WTC11 (cell line): Measurements from ENCODE around the gene HCRTR1. TPM values are rescaled to one million over a fixed set of nuclear protein-coding genes. Genes with fewer than 3 reads are reported as not detected.

Experiments
- ATAC-seq: fragments of 200-7000 bp; cut with Tn5 transposase; 2 replicates; pipeline ENCODE4 v1.10.0; 2021; ENCODE audit warnings: mild to moderate bottlenecking, moderate library complexity
- CTCF ChIA-PET: fragments of 300-600 bp; sonication (Branson Sonifier 250); formaldehyde crosslinking; loops from one replicate; lab custom pipeline; 2021; ENCODE audit warnings: antibody characterized with exemption; lab: Charles Lee
- POLR2A ChIA-PET: fragments of 350-600 bp; sonication (Branson Sonifier 250); formaldehyde crosslinking; loops from one replicate; lab custom pipeline; 2021; ENCODE audit warnings: antibody characterized with exemption; lab: Charles Lee
- DNase-seq: peaks from one replicate; pipeline ENCODE4 v3.0.0; 2021; ENCODE audit warnings: low spot score
- H3K27ac Mint-ChIP-seq: 2 replicates; pipeline ENCODE4 v1.8.0; 2021; ENCODE audit warnings: mixed read lengths
- H3K27me3 Mint-ChIP-seq: 2 replicates; pipeline ENCODE4 v1.8.0; 2021; ENCODE audit warnings: low read depth, mild to moderate bottlenecking, moderate library complexity, mixed read lengths
- H3K36me3 Mint-ChIP-seq: 2 replicates; pipeline ENCODE4 v1.8.0; 2021; ENCODE audit warnings: mixed read lengths
- H3K4me1 Mint-ChIP-seq: 2 replicates; pipeline ENCODE4 v1.8.0; 2022; ENCODE audit warnings: mixed read lengths
- H3K4me3 Mint-ChIP-seq: 2 replicates; pipeline ENCODE4 v1.8.0; 2021; ENCODE audit warnings: mild to moderate bottlenecking, moderate library complexity, mixed read lengths
- H3K9me3 Mint-ChIP-seq: 2 replicates; pipeline ENCODE4 v1.8.0; 2021; ENCODE audit warnings: mixed read lengths
- AR ChIP-seq: fragments of 250-450 bp; sonication (Bioruptor Pico); IDR thresholded peaks from 2 replicates; pipeline ENCODE4 v1.9.0; 2021; ENCODE audit warnings: mild to moderate bottlenecking
- ETV6 ChIP-seq: sonication (generic); formaldehyde crosslinking; IDR thresholded peaks from 2 replicates; pipeline ENCODE4 v1.8.1; 2022; ENCODE audit warnings: mild to moderate bottlenecking, missing genetic modification reagents
- FOXJ3 ChIP-seq: sonication (generic); formaldehyde crosslinking; IDR thresholded peaks from 2 replicates; pipeline ENCODE4 v1.9.0; 2021; ENCODE audit warnings: missing genetic modification reagents, mild to moderate bottlenecking, borderline replicate concordance
- FOXP1 ChIP-seq: sonication (generic); formaldehyde crosslinking; IDR thresholded peaks from 2 replicates; pipeline ENCODE4 v1.8.0; 2022; ENCODE audit warnings: missing genetic modification reagents, mild to moderate bottlenecking, moderate library complexity, borderline replicate concordance
- FOXP4 ChIP-seq: sonication (generic); formaldehyde crosslinking; IDR thresholded peaks from 2 replicates; pipeline ENCODE4 v1.8.0; 2022; ENCODE audit warnings: mild to moderate bottlenecking, missing genetic modification reagents
- GABPB1 ChIP-seq: sonication (generic); formaldehyde crosslinking; IDR thresholded peaks from 2 replicates; pipeline ENCODE4 v1.8.1; 2023; ENCODE audit warnings: mild to moderate bottlenecking, missing genetic modification reagents
- GTF2I ChIP-seq: fragments of 250-450 bp; sonication (Bioruptor Pico); conservative IDR thresholded peaks from 2 replicates; pipeline ENCODE4 v1.4.0; 2021; ENCODE audit warnings: mild to moderate bottlenecking
- HMGA2 ChIP-seq: fragments of 250-450 bp; sonication (Bioruptor Pico); IDR thresholded peaks from 2 replicates; pipeline ENCODE4 v1.4.0; 2021; ENCODE audit warnings: mild to moderate bottlenecking, moderate library complexity
- IRF2 ChIP-seq: sonication (generic); formaldehyde crosslinking; IDR thresholded peaks from 2 replicates; pipeline ENCODE4 v1.8.0; 2022; ENCODE audit warnings: low read depth, missing genetic modification reagents, borderline replicate concordance
- MXD4 ChIP-seq: fragments of 250-450 bp; sonication (Bioruptor Pico); IDR thresholded peaks from 2 replicates; pipeline ENCODE4 v1.8.0; 2021; ENCODE audit warnings: mild to moderate bottlenecking, moderate library complexity, borderline replicate concordance
- NFATC4 ChIP-seq: fragments of 250-450 bp; sonication (Bioruptor Pico); IDR thresholded peaks from 2 replicates; pipeline ENCODE4 v1.9.0; 2021; ENCODE audit warnings: mild to moderate bottlenecking
- NFYB ChIP-seq: sonication (generic); formaldehyde crosslinking; conservative IDR thresholded peaks from 2 replicates; pipeline ENCODE4 v1.8.0; 2022; ENCODE audit warnings: low read depth, missing genetic modification reagents
- RELA ChIP-seq: sonication (generic); formaldehyde crosslinking; IDR thresholded peaks from 2 replicates; pipeline ENCODE4 v1.8.1; 2022; ENCODE audit warnings: missing genetic modification reagents, mild to moderate bottlenecking, borderline replicate concordance
- TP53 ChIP-seq: sonication (generic); formaldehyde crosslinking; IDR thresholded peaks from 2 replicates; pipeline ENCODE4 v1.8.1; 2023; ENCODE audit warnings: mild to moderate bottlenecking, missing genetic modification reagents
- ZBTB21 ChIP-seq: sonication (generic); formaldehyde crosslinking; IDR thresholded peaks from 2 replicates; pipeline ENCODE4 v1.8.1; 2023; ENCODE audit warnings: mild to moderate bottlenecking, missing genetic modification reagents, borderline replicate concordance
- ZNF219 ChIP-seq: sonication (generic); formaldehyde crosslinking; IDR thresholded peaks from 2 replicates; pipeline ENCODE4 v1.8.0; 2023; ENCODE audit warnings: missing genetic modification reagents, mild to moderate bottlenecking, borderline replicate concordance
- ZNF416 ChIP-seq: fragments of 250-450 bp; sonication (Bioruptor Pico); IDR thresholded peaks from 2 replicates; pipeline ENCODE4 v1.9.0; 2021; ENCODE audit warnings: mild to moderate bottlenecking, inconsistent platforms
- ZNF512 ChIP-seq: sonication (generic); formaldehyde crosslinking; IDR thresholded peaks from 2 replicates; pipeline ENCODE4 v1.8.1; 2022; ENCODE audit warnings: missing genetic modification reagents, borderline replicate concordance
- total RNA-seq: library from RNA; stranded (reverse); gene quantifications from 3 replicates; pipeline ENCODE4 v1.2.3, GENCODE V29; 2021
- TF ChIP-seq, protein P1 (sequence below): sonication (generic); formaldehyde crosslinking; IDR thresholded peaks from 2 replicates; pipeline ENCODE4 v1.8.0; 2023; ENCODE audit warnings: missing genetic modification reagents
- TF ChIP-seq, protein P2 (sequence below): sonication (generic); formaldehyde crosslinking; IDR thresholded peaks from 2 replicates; pipeline ENCODE4 v1.8.0; 2022; ENCODE audit warnings: missing genetic modification reagents

Gene HCRTR1
- total RNA-seq, 1 experiment from 2014 or later = 0.13 TPM

DNA sequence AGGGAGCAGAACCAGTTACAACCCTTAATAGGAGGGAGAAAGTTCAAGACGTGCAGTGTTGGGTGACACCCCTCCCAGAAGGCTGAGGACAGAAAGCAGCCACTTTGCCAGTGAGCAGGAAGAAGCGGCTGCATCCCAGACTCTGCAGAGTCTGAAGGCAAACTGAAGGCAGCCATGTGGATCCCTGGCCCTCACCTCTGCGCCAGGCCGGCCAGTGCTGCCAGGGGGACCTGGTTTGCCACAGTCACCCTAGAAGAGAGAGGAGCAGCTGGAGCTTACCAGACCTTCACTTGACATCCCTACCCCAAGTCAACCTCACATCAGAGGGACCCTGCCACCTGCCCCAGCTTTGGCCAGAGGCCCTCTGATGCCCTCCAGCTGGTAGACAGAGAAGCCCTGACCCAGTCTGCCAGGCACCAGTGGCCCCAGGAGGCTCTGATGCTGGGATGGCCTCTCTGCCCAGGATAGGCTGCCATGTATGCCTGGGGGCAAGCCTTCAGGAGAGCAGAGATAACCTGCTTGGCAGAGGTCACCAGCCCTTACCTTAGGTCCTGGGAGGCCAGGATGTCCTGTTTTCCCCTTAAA is 43.5 kb downstream of the HCRTR1 start:
- ChIA-PET CTCF (interaction anchor here (0.7 to 6.7 kb wide), 9 partner anchors 9 to 129 kb away, joined by 3 to 90 read pairs (median 5); partner anchors contain the start of genes COL16A1 and PEF1), POLR2A (interaction anchor here (0.5 to 1.4 kb wide), 2 partner anchors 44 to 181 kb away, joined by 3 read pairs; no protein-coding TSS in a partner anchor)
- DNase-seq (no peak), ATAC-seq (no peak)
- TF ChIP-seq, protein P1, sequence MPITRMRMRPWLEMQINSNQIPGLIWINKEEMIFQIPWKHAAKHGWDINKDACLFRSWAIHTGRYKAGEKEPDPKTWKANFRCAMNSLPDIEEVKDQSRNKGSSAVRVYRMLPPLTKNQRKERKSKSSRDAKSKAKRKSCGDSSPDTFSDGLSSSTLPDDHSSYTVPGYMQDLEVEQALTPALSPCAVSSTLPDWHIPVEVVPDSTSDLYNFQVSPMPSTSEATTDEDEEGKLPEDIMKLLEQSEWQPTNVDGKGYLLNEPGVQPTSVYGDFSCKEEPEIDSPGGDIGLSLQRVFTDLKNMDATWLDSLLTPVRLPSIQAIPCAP (CRISPR knock-in tag) = no peak
- TF ChIP-seq GABPB1 (CRISPR knock-in tag) (no peak), AR (CRISPR knock-in tag) (no peak), IRF2 (CRISPR knock-in tag) (no peak), FOXP1 (CRISPR knock-in tag) (no peak), TP53 (CRISPR knock-in tag) (no peak), MXD4 (CRISPR knock-in tag) (no peak), ZNF219 (CRISPR knock-in tag) (no peak), HMGA2 (CRISPR knock-in tag) (no peak), FOXP4 (CRISPR knock-in tag) (no peak), ETV6 (CRISPR knock-in tag) (no peak), ZNF416 (CRISPR knock-in tag) (no peak), NFATC4 (no peak), NFYB (CRISPR knock-in tag) (no peak), RELA (CRISPR knock-in tag) (no peak), ZBTB21 (CRISPR knock-in tag) (no peak), ZNF512 (CRISPR knock-in tag) (no peak), GTF2I (CRISPR knock-in tag) (no peak), FOXJ3 (CRISPR knock-in tag) (no peak)
- TF ChIP-seq, protein P2, sequence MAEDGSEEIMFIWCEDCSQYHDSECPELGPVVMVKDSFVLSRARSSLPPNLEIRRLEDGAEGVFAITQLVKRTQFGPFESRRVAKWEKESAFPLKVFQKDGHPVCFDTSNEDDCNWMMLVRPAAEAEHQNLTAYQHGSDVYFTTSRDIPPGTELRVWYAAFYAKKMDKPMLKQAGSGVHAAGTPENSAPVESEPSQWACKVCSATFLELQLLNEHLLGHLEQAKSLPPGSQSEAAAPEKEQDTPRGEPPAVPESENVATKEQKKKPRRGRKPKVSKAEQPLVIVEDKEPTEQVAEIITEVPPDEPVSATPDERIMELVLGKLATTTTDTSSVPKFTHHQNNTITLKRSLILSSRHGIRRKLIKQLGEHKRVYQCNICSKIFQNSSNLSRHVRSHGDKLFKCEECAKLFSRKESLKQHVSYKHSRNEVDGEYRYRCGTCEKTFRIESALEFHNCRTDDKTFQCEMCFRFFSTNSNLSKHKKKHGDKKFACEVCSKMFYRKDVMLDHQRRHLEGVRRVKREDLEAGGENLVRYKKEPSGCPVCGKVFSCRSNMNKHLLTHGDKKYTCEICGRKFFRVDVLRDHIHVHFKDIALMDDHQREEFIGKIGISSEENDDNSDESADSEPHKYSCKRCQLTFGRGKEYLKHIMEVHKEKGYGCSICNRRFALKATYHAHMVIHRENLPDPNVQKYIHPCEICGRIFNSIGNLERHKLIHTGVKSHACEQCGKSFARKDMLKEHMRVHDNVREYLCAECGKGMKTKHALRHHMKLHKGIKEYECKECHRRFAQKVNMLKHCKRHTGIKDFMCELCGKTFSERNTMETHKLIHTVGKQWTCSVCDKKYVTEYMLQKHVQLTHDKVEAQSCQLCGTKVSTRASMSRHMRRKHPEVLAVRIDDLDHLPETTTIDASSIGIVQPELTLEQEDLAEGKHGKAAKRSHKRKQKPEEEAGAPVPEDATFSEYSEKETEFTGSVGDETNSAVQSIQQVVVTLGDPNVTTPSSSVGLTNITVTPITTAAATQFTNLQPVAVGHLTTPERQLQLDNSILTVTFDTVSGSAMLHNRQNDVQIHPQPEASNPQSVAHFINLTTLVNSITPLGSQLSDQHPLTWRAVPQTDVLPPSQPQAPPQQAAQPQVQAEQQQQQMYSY (CRISPR knock-in tag) = no peak
- H3K27me3 Mint-ChIP-seq = no peaks in the 10 kb centered on the region
- H3K27ac Mint-ChIP-seq = no peak overlapping the region
- H3K9me3 Mint-ChIP-seq = no peaks in the 10 kb centered on the region
- no peaks in the 10 kb centered on the region; the same call in 1 of the 2 replicates for H3K4me1 Mint-ChIP-seq
- H3K36me3 Mint-ChIP-seq = no peaks in the 10 kb centered on the region
- no peak overlapping the region for H3K4me3 Mint-ChIP-seq
